Measurements from ENCODE around the gene CLCNKB. TPM values are rescaled to one million over a fixed set of nuclear protein-coding genes. Genes with fewer than 3 reads are reported as not detected.

CLCNKB gene
- total and polyA plus RNA-seq, 2 of the 13 experiments (the other 11 are each of a cell fraction or from before 2014, with no cell fraction given) = 0.04 TPM; not detected in 1

DNA sequence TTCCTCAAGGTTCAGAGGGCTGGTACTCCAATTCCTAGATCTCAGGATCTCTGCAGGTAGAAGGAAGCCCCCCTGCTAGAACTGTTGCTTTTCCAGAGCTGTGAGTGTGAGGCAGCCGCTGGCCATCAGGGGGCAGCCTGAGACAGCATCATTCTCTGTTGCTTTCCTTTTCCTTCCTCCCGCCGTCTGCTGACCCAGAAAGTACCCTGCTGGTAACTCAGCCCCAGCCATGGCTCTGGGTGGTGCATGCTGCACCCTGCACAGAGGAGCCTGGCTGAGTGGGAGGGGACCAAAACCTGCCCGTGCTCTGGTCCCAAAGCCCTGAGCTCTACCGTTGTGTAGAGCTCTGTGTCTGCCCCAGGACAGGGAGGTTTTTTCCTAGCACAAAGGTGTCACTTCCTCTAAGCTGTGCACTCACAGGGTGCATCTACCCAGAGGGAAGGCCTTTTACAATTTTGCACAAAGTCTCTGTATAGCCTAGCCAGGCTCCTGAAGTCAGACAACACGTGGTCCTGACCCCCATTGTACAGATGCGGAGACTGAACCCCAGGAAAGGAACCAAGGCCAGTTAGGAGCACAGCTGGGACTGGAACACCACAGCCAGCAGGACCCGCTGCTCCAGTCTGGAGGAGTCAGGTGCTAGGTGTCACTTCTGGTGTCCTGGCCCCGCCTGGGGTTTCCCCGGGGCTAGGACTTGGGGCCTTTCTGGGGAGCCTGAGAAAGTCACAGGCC lies 35.5 kb downstream of the CLCNKB start (continued):
- TF ChIP-seq, protein P1, sequence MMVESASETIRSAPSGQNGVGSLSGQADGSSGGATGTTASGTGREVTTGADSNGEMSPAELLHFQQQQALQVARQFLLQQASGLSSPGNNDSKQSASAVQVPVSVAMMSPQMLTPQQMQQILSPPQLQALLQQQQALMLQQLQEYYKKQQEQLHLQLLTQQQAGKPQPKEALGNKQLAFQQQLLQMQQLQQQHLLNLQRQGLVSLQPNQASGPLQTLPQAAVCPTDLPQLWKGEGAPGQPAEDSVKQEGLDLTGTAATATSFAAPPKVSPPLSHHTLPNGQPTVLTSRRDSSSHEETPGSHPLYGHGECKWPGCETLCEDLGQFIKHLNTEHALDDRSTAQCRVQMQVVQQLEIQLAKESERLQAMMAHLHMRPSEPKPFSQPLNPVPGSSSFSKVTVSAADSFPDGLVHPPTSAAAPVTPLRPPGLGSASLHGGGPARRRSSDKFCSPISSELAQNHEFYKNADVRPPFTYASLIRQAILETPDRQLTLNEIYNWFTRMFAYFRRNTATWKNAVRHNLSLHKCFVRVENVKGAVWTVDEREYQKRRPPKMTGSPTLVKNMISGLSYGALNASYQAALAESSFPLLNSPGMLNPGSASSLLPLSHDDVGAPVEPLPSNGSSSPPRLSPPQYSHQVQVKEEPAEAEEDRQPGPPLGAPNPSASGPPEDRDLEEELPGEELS (CRISPR knock-in tag; IDR thresholded peaks at IDR 0.05) = no peak
- no peak for TF ChIP-seq MIXL1 (CRISPR knock-in tag; IDR thresholded peaks at IDR 0.05)
- no peak for TF ChIP-seq RARG (CRISPR knock-in tag; IDR thresholded peaks at IDR 0.05; ENCODE audit: low read depth)
- TF ChIP-seq, protein P2, sequence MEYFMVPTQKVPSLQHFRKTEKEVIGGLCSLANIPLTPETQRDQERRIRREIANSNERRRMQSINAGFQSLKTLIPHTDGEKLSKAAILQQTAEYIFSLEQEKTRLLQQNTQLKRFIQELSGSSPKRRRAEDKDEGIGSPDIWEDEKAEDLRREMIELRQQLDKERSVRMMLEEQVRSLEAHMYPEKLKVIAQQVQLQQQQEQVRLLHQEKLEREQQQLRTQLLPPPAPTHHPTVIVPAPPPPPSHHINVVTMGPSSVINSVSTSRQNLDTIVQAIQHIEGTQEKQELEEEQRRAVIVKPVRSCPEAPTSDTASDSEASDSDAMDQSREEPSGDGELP (IDR thresholded peaks at IDR 0.05; ENCODE audit: borderline replicate concordance, low read depth) = no peak; the same call in 1 of the 2 replicates
- TF ChIP-seq, protein P3, sequence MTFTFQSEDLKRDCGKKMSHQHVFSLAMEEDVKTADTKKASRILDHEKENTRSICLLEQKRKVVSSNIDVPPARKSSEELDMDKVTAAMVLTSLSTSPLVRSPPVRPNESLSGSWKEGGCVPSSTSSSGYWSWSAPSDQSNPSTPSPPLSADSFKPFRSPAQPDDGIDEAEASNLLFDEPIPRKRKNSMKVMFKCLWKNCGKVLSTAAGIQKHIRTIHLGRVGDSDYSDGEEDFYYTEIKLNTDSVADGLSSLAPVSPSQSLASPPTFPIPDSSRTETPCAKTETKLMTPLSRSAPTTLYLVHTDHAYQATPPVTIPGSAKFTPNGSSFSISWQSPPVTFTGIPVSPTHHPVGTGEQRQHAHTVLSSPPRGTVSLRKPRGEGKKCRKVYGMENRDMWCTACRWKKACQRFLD (CRISPR knock-in tag; IDR thresholded peaks at IDR 0.05; ENCODE audit: borderline replicate concordance) = no peak
- TF ChIP-seq, protein P4, sequence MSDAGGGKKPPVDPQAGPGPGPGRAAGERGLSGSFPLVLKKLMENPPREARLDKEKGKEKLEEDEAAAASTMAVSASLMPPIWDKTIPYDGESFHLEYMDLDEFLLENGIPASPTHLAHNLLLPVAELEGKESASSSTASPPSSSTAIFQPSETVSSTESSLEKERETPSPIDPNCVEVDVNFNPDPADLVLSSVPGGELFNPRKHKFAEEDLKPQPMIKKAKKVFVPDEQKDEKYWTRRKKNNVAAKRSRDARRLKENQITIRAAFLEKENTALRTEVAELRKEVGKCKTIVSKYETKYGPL (CRISPR knock-in tag; IDR thresholded peaks at IDR 0.05) = no peak
- TF ChIP-seq HNRNPLL (IDR thresholded peaks at IDR 0.05; ENCODE audit: low read depth, low read length, poor library complexity, severe bottlenecking) = no peak
- no peak for TF ChIP-seq ZNF547 (CRISPR knock-in tag; IDR thresholded peaks at IDR 0.05)
- no peak for TF ChIP-seq NKX3-1 (CRISPR knock-in tag; IDR thresholded peaks at IDR 0.05)
- TF ChIP-seq, protein P5, sequence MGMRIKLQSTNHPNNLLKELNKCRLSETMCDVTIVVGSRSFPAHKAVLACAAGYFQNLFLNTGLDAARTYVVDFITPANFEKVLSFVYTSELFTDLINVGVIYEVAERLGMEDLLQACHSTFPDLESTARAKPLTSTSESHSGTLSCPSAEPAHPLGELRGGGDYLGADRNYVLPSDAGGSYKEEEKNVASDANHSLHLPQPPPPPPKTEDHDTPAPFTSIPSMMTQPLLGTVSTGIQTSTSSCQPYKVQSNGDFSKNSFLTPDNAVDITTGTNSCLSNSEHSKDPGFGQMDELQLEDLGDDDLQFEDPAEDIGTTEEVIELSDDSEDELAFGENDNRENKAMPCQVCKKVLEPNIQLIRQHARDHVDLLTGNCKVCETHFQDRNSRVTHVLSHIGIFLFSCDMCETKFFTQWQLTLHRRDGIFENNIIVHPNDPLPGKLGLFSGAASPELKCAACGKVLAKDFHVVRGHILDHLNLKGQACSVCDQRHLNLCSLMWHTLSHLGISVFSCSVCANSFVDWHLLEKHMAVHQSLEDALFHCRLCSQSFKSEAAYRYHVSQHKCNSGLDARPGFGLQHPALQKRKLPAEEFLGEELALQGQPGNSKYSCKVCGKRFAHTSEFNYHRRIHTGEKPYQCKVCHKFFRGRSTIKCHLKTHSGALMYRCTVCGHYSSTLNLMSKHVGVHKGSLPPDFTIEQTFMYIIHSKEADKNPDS (CRISPR knock-in tag; IDR thresholded peaks at IDR 0.05) = no peak
- TF ChIP-seq MAF1 (CRISPR knock-in tag; IDR thresholded peaks at IDR 0.05; ENCODE audit: borderline replicate concordance) = no peak
- TF ChIP-seq SRSF1 (optimal IDR thresholded peaks at IDR 0.05; ENCODE audit: low read depth, low read length) = no peak
- TF ChIP-seq ZBTB1 (CRISPR knock-in tag; IDR thresholded peaks at IDR 0.05; ENCODE audit: borderline replicate concordance) = no peak
- TF ChIP-seq, protein P6, sequence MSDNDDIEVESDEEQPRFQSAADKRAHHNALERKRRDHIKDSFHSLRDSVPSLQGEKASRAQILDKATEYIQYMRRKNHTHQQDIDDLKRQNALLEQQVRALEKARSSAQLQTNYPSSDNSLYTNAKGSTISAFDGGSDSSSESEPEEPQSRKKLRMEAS (IDR thresholded peaks at IDR 0.05) = no peak
- TF ChIP-seq SP4 (CRISPR knock-in tag; IDR thresholded peaks at IDR 0.05) = no peak
- TF ChIP-seq ZKSCAN8 (CRISPR knock-in tag; IDR thresholded peaks at IDR 0.05; ENCODE audit: borderline replicate concordance) = no peak
- TF ChIP-seq, protein P7, sequence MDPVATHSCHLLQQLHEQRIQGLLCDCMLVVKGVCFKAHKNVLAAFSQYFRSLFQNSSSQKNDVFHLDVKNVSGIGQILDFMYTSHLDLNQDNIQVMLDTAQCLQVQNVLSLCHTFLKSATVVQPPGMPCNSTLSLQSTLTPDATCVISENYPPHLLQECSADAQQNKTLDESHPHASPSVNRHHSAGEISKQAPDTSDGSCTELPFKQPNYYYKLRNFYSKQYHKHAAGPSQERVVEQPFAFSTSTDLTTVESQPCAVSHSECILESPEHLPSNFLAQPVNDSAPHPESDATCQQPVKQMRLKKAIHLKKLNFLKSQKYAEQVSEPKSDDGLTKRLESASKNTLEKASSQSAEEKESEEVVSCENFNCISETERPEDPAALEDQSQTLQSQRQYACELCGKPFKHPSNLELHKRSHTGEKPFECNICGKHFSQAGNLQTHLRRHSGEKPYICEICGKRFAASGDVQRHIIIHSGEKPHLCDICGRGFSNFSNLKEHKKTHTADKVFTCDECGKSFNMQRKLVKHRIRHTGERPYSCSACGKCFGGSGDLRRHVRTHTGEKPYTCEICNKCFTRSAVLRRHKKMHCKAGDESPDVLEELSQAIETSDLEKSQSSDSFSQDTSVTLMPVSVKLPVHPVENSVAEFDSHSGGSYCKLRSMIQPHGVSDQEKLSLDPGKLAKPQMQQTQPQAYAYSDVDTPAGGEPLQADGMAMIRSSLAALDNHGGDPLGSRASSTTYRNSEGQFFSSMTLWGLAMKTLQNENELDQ (CRISPR knock-in tag; IDR thresholded peaks at IDR 0.05; ENCODE audit: borderline replicate concordance) = no peak
- no peak; the same call in 1 of the 2 replicates for TF ChIP-seq MYC (CRISPR knock-in tag; IDR thresholded peaks at IDR 0.05; ENCODE audit: borderline replicate concordance)
- TF ChIP-seq ZNF772 (CRISPR knock-in tag; IDR thresholded peaks at IDR 0.05) = no peak

All from HepG2 (cell line).